HG02938 (cell line): ENCODE data around the gene ZNF79.

Source experiments
- ATAC-seq: cut with Tn5 transposase; IDR thresholded peaks from one replicate; pipeline ENCODE4 v1.9.1; 2021; ENCODE audit warnings: mild to moderate bottlenecking, moderate library complexity; ENCODE audit not compliant: unreplicated experiment

ZNF79 gene

DNA sequence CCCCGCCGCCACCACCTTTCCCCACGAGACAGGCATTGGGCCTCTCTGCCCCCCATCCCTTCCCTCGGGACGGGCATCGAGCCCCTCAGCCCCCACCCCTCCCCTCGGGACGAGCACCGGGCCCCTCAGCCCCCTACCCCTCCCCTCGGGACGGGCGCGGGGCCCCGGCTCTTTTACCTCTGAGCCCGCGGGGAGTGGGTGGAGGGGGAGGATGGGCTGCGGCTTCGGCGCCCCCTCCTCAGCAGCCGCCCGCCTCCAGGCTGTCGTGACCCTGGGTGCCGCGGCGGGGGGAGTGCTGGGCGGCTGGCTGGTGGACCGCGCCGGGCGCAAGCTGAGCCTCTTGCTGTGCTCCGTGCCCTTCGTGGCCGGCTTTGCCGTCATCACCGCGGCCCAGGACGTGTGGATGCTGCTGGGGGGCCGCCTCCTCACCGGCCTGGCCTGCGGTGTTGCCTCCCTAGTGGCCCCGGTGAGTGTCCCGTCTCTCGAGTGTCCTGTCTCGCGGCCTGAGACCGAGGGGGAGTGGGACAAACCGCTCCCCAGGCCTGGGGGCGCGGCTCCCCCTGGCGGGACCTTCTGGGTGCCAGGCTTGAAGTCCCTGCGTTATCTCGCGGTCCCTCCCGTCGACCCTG lies 26.4 kb upstream of the ZNF79 start:
- ATAC-seq, result no peak

DNA sequence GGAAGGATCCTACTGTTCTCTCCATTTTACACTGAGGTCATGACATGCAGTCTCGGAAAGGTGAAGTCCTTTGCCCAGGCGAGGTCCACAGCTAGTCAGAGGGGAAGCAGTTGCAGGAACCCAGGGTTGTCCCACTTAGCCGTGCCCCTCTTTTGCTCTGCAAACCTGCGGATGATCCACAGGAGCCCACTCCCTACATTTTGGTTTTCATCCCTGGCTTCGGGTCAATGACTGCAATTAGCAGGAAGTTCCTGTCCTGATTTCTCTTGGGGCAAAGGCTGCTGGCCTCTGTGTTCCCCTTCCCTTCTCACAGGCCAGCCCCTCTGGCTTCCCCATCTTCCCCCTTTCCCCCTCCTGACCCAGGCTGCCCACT lies 25.9 kb upstream of the ZNF79 start:
- no peak for ATAC-seq

DNA sequence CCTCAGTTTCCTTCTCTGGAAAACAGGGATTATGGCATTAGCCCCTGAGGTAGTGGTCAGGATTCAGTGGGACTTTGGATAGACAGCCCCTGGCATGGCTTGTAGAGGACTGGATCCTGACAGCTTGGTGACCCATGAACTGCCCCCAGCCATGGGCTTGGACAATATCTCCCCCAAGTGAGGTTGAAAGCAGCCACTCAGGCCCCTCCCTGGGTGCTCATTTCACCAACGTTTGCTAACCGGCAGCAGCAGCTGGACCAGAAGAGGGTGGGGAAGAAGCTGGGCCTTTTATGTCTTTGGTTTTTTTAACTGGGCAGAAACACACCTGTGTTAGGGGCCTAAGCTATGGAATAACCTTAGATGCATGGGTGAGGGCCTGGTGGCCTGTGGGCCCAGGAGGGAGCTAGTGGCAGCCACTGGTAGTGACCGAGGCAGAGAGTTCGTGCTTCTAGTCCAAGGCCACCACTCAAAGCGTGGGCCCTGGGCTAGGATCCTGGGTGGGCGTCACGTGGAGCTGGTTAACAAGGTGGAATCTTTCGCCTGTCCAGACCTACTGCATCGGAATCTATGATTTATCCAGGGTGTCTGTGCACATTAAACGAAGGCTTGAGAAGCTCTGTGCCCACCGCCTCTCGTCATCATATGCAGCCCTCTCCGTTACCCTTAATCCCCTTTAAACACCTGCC lies 25.3 kb upstream of the ZNF79 start:
- ATAC-seq, result no peak

DNA sequence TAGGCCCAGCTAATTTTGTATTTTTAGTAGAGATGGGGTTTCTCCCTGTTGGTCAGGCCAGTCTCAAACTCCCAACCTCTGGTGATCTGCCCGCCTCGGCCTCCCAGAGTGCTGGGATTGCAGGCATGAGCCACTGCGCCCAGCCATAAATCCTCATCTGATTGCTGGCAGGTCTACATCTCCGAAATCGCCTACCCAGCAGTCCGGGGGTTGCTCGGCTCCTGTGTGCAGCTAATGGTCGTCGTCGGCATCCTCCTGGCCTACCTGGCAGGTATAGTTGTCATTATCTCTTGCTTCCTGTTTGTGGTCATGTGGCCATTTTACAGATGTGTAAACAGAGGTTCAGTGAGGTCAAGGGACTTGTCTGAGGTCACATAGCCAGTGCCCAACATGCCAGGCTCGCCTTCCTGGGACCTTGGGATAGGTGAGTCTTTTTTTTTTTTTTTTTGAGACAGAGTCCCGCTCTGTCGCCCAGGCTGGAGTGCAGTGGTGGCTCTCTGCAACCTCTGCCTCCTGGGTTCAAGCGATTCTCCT lies 24.4 kb upstream of the ZNF79 start:
- no peak for ATAC-seq

DNA sequence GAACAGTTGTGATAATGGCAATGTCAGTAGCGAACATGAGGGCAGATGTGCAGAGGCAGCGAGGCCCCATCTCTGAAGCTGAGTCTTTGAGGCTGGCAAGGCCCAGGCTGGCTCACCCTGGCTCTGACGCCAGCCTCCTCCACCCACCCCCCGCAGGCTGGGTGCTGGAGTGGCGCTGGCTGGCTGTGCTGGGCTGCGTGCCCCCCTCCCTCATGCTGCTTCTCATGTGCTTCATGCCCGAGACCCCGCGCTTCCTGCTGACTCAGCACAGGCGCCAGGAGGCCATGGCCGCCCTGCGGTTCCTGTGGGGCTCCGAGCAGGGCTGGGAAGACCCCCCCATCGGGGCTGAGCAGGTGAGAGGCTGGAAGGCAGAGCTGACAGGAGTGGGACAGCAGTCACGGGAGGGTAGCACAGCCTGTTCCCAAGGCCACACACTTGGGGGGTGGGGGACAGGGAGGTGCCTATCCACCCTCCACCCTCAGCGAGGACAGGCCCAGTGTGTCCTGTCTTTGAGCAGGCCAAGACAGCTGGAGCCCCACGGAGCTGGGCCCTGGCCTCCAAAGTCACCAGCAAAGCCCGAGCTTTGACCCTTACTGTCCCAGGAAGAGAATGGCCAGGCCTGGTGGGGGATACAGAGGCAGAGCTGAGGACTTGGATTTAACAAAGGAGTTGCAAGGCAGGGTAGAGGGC lies 21.6 kb upstream of the ZNF79 start:
- ATAC-seq, result no peak

DNA sequence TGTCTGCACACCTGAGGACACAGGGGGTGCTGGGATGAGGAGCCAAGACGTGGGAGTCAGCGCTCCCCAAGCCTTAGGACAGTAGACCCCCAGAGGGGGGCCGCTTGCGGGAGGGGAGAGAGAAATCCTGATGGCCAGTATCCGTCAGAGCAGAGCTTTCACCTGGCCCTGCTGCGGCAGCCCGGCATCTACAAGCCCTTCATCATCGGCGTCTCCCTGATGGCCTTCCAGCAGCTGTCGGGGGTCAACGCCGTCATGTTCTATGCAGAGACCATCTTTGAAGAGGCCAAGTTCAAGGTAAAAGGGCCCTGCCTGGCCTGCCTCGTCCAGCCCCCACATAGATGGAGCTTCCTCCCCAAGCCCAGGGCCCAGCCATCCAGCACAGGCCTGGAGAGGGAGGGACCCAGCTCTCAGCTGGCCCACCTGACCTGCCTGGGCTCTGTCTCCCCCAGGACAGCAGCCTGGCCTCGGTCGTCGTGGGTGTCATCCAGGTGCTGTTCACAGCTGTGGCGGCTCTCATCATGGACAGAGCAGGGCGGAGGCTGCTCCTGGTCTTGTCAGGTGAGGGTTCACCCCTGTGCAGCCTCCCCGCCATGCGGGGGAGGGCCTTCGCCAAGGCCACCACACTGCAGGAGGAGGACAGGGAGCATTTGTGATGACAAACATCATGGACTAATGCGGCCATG lies 20.5 kb upstream of the ZNF79 start:
- ATAC-seq, result no peak

DNA sequence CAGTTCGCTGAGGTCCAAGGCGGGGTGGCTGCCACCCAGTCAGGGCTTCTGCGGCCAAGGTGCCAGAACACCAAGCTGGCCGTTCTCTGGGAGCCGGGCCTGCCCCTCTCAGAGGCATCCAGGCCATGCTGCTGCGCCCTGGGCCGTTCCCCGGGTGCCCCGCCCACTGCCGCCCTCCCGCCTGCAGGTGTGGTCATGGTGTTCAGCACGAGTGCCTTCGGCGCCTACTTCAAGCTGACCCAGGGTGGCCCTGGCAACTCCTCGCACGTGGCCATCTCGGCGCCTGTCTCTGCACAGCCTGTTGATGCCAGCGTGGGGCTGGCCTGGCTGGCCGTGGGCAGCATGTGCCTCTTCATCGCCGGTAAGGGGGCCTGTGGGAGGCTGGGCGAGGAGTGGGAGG lies 19.6 kb upstream of the ZNF79 start:
- ATAC-seq, result no peak

DNA sequence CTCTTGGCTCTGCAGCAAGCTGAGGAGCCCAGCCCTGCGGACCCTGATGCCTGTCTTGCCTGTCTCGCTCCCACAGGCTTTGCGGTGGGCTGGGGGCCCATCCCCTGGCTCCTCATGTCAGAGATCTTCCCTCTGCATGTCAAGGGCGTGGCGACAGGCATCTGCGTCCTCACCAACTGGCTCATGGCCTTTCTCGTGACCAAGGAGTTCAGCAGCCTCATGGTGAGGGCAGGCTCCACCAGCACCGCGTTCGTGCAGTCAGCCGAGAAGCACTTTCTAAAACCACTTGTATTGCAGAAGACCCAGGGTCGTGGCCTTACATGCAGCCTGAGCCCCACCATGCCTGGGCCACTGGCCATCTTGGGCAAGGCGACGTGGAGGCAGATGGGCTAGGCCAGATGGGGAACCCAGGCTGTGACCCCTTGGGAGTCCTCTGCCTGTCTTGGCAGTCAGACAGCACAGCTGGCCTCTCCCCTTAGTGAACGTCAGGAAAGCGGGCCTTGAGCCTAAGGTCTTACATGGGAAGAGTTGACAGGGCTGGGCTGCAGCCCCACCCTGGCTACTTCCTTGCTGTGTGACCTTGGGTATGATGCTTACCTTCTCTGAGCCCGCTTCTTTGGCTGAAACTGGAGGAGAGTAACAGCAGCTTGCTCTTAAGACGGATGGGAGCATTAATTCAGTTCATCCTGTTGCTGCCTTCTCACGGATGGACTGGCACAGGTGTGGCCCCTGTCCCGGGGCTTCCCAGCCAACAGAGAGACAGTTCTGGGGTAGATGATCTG lies 18.6 kb upstream of the ZNF79 start:
- no peak for ATAC-seq

DNA sequence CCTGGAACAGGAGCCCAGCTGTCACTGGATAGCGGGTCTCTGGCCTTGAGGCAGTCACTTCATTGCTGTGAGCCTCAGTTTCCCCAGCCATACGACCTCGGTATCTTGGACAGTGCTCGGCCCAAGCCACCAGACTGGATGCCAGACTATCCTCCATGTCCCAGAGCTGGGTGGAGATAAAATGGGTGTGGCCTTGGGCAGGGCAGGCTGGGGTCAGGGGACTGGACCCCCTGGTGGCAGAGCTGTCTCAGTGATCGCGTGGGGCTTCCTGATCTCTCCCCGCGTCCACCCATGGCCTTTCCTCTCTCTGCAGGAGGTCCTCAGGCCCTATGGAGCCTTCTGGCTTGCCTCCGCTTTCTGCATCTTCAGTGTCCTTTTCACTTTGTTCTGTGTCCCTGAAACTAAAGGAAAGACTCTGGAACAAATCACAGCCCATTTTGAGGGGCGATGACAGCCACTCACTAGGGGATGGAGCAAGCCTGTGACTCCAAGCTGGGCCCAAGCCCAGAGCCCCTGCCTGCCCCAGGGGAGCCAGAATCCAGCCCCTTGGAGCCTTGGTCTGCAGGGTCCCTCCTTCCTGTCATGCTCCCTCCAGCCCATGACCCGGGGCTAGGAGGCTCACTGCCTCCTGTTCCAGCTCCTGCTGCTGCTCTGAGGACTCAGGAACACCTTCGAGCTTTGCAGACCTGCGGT lies 17.2 kb upstream of the ZNF79 start:
- ATAC-seq, result no peak

DNA sequence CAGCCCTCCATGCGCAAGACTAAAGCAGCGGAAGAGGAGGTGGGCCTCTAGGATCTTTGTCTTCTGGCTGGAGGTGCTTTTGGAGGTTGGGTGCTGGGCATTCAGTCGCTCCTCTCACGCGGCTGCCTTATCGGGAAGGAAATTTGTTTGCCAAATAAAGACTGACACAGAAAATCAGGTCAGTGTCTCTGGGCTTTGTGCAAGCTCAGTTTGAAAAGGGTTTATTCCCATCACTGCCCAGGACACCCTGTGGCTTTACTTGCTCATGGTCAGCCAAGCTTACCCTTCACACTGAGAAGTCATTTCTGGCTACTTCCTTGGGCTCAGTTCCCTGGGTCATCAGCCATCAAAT lies 16.7 kb upstream of the ZNF79 start:
- no peak for ATAC-seq

DNA sequence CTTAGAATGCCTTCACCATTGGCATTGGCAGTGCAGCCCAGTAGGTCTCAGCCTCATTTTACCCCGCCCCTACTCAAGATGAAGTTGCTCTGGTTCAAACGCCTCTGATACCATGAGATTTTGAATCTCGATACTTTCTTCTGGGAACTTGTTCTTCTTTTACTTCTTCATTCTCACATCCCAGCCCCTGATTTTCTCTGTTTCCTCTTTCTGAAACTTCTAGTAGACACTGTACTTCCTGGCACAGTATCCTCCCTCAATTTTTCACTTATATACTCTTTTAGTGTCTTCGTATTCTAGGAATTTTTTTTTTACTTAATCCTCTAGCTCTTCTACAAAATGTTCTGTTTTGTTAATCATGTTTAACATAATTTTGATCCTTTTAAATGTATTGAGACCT lies 13.1 kb upstream of the ZNF79 start:
- ATAC-seq, result no peak

DNA sequence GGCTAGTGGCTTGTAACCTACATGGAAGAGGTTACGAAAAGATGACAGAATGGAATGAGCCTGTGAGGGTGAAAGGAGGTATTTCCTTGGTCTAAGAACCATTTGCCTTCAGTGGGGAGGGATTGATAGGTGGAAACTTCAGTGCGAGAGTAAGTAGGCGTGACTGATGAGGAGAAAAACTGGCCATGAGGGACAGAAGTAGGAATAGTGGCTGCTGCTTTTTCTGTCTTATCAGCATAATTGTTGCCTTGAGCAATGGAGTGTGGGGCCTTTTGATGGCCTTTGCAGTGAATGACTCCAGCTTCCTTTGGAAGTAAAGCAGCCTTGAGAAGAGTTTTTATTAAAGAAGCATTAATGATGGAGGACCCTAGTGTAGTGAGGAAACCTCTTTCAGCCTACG lies 9.0 kb upstream of the ZNF79 start:
- ATAC-seq, result no peak

DNA sequence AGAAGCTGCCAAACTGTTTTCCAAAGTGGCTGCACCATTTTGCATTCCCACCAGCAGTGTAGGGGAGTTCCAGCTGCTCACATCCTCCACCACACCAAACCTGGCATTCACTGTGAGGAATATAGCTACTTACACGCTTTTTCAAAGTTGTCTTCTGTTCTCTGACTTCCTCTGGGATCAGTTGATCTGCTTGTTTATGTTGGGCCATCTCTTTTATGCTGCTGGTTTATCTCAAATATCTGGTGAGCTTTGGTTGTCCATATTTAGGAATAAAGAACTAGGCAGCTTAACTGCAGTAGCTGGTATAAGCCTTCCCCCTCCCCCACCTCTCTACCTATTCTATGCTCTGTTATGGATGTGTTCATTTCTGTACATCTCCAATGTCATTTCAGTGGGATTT lies 8.5 kb upstream of the ZNF79 start:
- no peak for ATAC-seq

DNA sequence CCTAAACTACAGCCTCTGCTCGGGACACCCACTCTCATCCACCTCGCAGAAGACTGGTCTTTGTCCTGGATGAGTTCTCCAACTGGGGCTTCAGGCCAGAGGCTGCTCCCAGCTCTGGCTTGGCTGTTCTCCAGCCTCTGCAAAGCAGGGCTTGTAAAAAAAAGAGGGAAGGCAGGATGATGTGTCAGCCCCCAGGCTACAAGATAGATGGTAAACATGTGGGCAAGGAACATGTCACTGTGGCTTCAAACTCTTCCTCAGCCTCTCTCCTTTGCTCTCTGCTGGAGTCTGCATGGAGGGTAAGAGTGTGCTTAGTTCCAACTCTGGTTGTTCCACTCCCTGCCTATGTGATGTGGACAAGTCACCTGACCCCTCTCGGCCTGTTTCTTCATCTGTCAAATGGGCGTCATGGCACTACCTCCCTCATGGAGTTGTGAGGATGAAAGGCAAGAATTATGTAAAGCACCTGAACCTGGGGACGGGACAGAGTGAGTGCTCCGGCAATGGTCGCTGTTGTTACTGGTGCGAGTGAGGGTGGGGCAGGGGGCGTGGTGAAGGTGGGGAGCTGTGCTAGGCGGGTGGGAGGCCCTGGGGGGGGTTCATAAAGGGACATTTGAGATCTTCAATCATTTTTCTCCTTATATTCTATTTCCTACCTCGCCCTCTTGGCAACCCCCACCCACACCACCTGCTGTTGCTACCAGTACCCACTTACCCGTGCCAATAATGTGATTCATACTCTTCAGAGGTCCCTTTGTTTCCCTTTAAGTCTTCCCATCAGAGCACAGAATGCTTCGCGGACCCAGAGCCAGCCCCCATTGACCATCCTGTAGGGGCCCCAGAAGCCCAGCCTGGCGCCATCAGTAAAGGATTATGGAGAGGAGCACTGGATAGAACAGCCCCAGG lies 6.8 kb upstream of the ZNF79 start:
- ATAC-seq, result no peak

DNA sequence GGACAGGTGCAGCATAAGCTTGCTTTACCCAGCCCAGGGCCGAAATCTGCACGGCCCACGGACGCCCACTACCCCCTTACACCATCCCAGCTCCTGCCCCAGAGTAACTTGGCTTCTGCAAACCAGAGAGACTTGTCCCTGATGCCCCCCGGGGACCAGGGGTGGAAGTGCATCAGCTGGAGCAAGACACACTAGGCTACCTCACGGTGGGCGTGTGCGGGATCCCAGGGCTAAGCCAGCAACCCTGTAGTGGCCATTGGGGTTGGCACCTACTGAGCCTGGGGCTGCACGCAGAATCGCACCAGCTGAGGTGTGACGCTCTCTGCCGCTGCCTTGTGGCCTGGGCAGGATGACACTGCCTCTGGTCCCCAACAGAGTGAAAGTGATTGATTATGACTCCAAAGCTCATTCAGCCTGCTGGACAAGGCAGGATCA lies 6.1 kb upstream of the ZNF79 start:
- no peak for ATAC-seq

DNA sequence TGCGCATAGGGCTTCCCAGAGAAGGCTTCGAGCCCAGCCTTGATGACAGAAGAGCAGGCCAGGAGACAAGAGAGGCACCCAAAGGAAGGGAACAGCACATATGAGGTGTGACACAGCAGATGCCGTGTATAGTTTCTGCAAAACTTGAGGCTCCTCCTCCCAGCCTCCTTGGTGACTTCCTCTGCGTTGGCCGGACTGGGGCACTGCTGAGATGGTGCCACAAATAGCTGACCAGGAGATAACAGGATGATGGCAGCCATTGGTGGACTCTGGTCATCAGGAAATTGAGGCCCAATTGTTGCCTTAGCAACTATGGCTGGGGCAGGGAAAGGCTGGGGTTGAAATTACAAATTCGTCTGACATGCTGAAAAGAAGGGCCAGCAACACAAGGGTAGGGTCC lies 4.8 kb upstream of the ZNF79 start:
- ATAC-seq, result no peak

DNA sequence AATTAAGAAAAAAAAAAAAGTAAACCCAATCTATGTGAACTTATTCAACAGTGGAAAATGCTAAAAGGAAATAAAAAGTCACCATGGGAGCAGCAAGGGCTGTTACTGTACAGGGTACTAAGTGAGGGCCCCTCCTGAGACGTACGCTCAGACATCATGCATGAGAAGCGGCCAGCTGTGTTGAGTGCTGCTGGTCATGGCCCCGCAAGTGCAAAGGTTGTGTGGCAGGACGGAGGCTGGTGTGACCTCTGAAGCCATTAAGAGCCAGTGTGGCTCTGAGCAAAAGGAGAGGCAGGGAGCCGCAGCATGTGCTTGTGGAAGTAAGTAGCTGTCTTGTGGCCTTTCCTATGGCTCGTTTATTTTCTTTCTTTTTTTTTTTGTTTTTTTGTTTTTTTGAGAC lies 3.1 kb upstream of the ZNF79 start:
- ATAC-seq, result no peak

DNA sequence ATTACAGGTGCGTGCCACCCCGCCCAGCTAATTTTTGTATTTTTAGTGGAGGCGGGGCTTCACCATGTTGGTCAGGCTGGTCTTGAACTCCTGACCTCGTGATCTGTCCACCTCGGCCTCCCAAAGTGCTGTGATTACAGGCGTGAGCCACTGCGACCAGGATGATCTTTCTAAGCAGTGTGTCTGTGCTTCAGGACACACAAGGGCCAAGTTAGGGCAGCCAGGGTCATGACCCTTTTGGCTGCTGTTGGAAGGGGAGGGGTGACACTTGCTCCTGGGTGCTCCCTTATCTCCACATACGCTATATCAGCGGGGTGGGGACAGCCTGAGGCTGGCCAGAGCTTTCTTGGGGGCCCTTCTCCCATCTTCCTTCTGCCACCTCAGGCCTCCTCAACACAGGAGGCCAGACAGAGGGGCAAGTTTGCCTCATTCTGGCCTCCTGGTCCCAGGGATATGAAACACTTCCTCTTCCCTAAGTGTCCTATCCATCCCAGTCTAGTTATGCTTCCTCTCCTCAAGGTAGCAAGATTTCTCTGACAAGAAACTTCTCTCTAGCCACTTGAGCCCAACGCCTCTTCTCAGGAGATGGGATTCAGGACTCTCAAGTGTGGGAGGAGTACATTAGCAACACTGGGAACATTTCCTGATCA lies 1.9 kb upstream of the ZNF79 start:
- ATAC-seq, result no peak

DNA sequence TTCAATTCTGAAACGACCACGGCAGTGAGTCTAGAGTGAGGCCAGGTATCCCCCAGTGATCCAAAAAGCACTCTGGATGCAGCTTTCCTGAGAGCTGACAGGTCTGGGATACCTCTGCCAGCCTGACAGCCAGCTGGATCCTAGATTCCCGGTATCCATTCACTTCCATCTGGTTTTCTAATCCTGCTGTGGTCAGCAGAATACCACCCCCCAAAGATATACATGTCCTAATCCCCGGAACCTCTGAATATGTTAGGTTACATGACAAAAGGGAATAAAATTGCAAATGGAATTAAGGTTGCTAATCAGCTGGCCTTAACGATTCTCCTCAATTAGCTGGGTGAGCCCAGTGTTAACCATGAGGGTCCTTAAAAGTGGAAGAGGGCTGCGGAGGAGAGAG lies 1.4 kb upstream of the ZNF79 start:
- ATAC-seq, result no peak
